Upper lobe of left lung (tissue), 4 donors: ENCODE measurements around the gene SCO2.
"Not testable (repeated sequence)": the region's sequence is repeated elsewhere in the genome, so short reads cannot be mapped to it uniquely, and the experiment has no call there.

Experiments
- CTCF ChIP-seq, 6 experiments: fragments of 450-650 bp in 4 of 6; fragments of 200-600 bp in 2 of 6; sonication (generic) in 2 of 6; IDR thresholded peaks; one replicate each; pipeline ENCODE4 v1.5.1; 2016 to 2019; ENCODE audit warnings: antibody characterized with exemption in 6 of 6
- EP300 ChIP-seq, 4 donors: sonication (generic); formaldehyde crosslinking; IDR thresholded peaks; one replicate each; pipeline ENCODE4 v1.5.1; 2017; ENCODE audit warnings: antibody characterized with exemption in 4 of 4, control low read depth in 2 of 4
- POLR2A ChIP-seq, 4 donors: fragments of 450-650 bp; IDR thresholded peaks; one replicate each; pipeline ENCODE4 v1.5.1; 2016 to 2017; ENCODE audit warnings: antibody characterized with exemption in 4 of 4, mild to moderate bottlenecking in 2 of 4
- POLR2AphosphoS5 ChIP-seq, 2 donors: sonication (generic); formaldehyde crosslinking; IDR thresholded peaks; one replicate each; pipeline ENCODE4 v1.5.1; 2017; ENCODE audit warnings: antibody characterized with exemption in 2 of 2

DNA sequence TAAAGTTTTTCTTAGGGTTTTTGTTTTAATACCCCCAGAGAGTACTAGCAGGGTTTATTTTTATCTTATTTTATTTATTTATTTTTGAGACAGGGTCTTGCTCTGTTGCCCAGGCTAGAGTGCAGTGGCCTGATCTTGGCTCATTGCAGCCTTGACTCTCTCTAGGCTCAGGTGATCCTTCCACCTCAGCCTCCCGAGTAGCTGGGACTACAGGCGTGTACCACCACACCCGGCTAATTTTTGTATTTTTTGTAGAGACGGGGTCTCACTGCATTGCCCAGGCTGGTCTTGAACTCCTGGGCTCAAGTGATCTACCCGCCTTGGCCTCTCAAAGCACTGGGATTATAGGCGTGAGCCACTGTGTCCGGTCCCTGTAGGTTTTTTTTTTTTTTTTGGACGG lies 5.2 kb downstream of the SCO2 start:
- TF ChIP-seq POLR2A, CTCF, POLR2AphosphoS5, EP300 (IDR thresholded peaks at IDR 0.05): not testable (repeated sequence)
